ENCODE measurements around the gene ACP1.

The ACP1 gene

DNA sequence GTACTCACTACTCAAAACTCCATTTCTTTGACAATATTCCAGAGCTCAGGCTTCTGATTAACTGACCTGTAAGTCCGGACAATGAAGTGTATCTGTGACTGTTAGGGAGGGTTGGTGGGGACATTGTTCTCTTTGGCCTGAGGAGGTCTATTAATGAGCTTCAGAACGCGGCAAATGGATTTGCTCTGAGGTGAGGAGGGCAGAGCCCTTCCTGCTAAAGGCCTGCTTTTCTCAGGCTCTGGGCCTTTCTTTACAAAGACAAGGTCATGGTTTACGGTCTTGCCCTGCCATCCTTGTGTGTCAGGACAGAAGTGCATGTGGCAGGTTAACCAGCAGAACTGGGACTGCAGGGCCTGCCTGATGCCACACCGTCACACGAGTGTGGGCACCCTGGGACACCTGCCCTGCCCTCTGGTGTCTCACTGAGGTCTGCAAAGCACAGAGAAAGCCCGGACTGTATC, 15.9 kb downstream of the ACP1 start:
- no peak for DNase-seq (ENCODE audit: low spot score)

DNA sequence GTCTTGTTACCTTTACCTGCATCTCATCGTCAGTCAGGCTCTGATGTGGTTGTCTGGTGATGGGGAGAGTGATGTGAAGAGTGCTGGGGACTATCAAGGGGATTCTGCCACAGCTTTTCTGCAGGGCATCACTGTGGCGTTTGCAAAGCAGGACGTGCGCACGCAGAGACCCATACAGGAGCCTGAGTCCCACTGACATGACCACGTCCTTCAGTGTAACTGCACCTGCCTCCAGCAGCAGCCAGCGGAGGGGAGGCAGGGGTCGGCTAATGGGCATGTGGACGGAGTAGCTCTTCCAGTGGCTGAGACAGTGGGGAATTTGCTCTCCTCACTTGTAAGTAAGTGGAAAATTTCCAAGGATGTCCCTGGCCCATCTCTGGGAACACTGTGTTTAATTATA, 16.6 kb downstream of the ACP1 start:
- DNase-seq (ENCODE audit: low spot score), result no peak

DNA sequence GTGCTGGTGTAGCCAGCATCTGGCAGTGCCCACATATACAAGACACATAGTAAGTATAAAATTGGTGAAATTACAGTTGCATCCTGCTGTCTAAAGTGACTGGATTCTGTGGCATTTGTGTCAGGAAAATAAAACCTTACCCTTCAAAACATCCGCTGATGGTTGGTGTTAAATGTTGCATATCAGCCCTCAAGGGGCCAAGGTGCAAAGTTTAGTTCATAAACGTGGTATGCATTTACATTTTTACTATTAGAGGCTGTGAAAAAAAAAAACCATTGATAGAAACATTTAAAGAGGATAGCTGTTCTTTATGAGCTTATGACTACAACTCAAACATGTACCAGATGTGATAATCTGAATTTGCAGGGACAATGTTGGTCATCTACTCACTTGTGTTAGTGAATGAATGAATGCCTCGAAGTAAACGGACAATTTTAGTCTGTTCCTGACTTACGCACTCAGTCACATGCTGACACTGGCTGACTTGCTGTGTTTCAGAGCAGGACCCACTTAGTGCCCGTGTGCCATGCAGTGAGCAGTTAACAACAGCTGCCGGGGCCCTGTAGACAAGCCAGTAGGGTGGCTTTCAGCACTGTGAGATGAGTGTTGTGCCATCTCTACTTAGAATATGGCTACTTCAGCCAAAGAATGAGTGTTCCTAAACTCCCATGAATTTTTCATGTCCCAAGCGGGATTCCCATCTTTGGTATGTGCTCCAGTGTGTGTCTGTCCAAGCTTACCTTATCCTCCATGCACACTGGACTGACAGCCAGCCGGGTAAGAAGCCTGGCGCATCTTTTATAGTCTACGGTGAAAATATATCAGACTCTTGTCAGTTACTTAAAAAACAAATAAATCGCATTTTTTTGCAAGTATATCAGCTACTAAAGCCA, 17.9 kb downstream of the ACP1 start:
- DNase-seq (ENCODE audit: low spot score), result no peak

DNA sequence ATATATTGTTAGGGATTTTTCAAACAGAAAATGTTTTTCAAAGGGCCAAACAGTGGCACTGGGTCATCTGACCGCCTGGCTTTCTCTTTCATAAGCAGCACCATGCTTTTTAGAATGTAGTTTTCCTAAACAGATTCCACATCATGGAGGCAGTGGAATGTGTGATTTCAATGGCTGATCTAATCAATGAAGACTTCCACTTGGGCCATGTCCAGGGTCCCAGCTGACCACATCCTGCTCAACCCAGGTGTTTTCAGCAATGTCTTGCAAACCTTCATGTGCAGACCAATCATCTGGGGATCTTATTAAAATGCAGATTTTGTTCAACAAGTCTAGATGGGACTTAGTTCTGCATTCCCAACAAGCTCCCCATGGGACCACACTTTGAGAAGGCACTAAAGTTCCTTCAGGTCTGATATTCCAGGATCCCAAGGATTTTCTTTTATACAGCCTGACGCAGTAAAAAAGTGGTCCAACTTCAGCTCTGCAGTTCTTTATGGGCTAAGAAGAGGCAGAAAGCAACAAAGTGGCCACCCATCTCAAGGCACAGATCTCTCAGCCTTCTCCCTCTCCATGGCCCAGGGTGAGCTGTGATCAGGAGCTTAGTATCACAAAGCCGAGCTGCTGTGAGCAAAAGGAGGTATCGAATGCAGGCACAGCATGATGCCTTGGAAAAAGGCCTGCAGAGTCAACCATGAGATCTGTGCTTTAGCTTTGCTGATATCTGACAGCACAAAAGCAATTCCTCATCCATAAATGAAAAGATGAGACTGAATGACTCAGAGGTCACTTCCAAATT, 19.4 kb downstream of the ACP1 start:
- DNase-seq (ENCODE audit: low spot score), result no peak

DNA sequence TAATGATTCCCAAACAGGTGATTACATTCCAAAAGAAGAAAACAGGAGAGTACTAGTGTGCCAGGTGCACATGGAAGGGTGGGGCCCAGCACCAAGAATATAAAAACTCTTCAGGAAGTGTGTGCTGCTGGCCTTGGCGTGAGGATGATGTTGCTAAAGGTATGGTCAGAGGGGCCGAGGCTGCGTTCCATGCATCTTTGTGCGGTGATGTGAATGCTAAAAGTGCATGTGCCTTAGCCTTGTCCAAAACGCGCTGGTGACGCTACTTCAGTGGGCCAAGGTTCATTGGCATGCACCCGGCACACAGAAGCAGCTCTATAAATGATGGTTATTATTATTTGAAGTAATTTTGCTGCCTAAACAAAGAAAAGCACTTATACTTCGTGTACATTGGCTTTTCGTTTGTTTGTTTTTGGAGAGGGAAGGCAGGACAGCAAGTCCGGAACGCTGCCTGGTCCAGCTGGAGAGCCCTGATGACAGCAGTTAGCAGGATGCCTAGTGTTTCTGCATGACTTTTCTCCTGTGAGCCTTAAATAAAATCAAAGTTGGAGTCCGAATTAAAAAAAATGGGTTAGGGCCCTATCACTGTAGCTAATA, 20.2 kb downstream of the ACP1 start:
- DNase-seq (ENCODE audit: low spot score), result no peak

DNA sequence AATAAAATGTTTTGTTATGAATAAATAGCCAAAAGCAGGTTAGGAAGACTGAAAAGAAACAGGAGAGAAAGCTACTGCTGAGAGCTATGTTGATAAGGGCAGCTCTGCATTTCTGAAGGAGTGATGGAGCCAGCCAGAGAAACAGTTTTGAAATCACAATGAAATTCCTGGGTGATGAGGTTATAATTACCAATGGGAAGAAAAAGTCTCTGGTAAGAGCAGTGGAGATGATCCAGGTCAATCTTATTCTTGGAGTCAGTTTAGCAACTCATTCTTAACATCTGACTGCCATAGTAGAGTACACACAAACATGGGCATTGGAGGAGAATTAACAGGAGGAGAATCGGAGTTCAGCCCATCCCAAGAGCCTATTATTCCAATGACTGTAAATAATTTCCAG, 20.8 kb downstream of the ACP1 start:
- DNase-seq (ENCODE audit: low spot score), result peak; percentile 66

DNA sequence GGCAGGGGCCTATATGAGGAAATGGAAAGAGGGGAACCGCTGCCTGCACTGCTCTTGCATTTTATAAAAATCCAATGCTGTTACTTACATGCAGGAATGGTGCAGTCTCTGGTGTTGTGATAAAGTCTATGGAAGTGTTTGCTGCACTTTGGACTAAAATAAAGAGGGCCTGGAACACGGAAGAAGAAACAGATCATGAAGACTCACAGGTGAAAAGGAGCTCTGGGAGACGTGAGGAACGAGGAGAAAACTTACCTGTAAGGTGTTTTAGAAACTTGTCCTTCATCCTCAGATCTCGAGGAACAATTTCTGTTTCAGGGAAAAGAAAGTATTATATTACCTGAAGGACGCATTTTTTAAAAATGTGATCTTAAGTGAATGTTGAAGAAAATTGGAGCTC, 21.3 kb downstream of the ACP1 start:
- DNase-seq (ENCODE audit: low spot score), result no peak

DNA sequence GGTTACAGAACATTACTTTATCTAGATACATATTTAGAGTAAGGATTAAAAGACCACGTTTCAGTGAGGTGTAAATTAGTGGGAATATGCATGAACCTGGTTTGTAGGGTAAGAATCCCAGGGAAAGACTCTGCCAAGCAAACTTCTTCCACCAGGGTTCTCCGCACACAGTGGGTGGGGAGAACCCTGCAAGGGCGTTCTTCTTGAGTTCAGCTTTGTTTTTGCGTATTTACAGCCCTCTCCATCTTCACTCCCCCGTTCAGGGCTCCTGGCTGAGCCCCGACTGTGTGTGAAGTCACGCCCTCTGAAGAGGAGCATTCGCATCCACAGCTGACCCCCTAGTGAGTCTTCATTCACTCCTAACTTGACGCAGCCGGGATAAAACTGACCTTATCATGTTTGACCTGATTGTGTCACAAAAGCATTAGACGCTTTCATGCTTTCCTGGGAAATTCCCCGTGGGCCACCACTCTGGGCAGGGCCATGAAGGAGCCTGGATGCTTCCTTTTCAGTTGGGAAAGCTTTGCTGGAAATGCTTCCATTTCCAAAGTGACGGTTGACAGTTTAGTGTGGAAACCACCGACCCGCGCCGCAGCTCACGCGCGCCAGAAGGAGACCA, 22.1 kb downstream of the ACP1 start:
- DNase-seq (ENCODE audit: low spot score), result no peak

DNA sequence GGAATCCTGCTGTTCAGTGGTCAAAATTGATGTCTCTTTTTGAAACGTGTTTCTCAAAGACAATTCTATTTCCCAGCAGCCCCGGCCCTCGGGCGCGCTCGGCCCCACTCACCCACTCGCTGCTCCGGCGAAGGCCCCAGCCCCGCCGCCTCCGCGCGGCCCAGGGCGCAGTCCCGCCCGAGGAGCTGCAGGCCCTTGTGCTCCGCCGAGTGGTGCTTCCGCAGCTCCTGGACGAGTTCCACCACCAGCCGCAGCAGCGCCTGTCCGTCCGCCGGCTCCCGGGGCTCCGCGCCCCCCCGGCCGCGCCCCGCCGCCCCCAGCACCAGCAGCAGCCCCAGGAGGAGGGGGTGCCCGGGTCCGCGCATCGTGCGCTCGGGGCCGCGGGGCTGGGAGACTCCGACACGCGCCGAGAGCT, 22.7 kb downstream of the ACP1 start:
- no peak for DNase-seq (ENCODE audit: low spot score)

DNA sequence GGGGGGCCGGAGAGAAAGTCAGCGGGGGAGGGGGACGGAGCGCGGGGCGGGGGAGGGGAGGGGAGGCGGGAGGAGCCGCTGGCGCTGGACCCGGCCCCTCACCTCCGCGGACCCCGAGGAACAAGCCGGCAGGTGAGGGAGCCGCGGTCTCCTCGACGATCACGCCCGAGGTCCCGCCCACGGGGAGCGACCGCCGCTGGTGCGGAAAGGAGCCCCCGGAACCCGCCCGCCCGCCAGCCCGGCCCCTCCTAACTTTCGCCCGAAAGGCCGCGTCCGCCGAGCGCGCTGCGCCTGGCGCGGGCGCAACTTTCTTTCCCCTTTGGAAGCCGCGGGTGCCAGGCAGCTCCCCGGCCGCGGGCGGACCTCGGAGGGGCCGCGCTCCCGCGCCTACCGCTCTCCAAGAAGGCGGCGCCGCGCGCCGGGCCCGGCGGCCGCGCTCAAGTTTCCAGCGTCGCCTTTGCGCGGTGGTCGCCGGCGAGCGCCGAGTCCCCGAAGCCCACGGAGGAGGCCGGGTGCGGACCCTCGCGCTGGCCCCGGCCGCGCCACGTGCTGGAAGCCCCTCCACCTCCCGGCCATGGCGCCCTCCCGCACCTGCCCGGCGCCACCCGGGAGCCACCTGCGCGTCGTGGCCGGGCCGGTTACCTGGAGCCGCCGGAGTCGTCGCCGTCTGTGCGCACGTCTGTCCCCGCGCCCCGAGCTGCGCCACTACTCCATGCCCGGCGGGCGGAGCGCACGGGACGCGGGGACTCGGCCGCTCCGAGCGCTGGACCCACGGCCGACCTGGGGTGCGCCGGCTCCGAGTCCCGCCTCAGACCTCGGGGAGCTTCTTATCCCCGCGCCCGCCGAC, 23.4 kb downstream of the ACP1 start, which contains the start of gene ALKAL2:
TSS of gene ALKAL2 (minus strand) at position 181 of the 847 bp plus-strand sequence. CDS start 256 bp downstream, outside the sequence.
- no peak for DNase-seq (ENCODE audit: low spot score)

DNA sequence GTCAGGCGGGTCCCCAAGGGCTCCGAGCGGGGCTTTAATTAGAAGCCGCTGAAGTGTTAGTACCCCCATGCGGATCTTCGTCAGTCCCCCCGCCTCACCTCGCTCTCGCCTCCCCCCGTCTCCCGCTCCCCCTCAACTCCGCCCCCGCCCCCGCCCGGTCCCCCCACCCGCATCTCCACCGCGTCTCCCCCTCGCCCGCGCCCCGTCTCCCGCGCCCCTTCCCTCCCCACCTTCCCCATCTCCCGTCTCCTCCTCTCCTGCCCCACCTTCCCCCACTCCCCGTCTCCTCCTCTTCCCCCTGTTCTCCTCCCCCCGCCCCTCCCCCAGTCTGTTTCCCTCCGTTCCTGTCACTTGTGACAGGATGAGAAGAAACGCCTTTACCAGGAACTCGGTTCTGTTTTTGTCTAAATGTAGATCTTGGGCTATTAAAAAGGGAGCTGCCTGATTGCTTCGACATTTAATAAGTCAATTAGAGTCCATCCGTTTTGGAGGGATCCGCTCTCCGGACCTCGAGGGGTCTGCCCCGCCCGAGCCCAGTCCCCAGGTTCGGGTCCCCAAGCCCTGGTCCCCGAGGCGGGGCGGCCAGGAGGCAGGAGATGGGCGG, 24.1 kb downstream of the ACP1 start:
- no peak for DNase-seq (ENCODE audit: low spot score)

DNA sequence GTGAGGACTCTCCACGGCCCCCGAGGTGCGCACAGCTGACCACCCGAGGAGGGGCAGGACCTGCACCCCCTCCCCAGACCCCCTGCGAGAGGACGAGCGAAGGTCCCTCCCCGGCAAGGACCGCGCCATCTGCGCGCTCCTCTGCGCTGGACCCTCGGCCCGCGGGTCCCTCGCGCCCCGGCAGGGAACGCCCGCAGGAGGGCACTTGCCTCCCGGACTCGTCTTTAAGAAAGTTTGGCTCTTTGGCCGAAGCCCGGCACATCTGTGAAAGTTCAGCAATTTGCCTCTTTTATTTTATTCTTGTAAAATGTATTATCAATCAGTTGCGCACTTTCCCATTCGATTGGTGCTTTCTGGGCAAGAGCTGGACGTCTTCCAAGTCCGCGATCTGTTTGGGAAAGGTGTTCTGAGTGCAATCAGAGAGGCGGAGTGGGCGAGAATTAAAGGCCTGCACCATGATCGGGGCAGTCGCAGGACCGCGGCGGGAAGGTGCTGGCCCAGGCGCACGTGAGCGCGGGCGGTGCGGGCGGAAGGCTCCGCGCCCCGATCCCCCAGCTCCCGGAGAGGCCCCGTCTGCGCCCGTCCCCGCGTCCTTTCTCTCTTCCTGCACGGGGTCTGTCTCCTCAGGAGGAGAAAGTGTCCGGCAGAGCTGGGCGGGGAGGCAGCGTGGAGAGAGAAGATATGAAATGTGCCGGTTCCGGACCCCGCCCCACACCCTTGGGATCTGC, 24.8 kb downstream of the ACP1 start:
- no peak for DNase-seq (ENCODE audit: low spot score)

DNA sequence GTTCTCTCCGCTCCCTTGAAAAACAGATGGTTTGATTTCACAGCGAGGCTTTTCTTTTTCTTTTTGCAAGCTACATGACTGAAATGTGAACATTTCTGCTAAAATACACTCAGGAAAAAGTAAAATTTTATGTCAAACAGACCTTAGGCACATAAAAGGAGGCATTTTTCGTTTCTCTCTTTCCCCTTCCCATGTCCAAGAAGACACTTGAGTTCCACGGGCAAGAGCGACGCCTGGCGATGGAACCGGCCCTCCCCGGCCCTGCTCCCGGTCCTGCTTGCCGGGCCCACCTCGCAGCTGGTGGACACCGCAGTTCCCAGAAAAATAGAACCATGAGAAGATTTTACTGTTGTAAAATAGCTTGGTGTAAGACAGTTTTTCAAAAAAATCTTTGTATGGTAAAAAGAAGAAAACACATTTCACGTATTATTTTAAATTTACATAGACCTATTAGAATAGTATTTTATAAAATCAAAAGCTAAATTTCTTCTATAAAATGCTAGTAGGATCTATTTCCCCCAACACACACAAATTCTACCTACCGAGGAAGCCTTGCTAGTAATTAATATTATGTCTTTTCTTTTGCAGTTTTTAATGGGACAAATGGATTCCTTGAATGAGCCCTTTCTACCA, 25.5 kb downstream of the ACP1 start:
- peak; percentile 75 for DNase-seq (ENCODE audit: low spot score)

DNA sequence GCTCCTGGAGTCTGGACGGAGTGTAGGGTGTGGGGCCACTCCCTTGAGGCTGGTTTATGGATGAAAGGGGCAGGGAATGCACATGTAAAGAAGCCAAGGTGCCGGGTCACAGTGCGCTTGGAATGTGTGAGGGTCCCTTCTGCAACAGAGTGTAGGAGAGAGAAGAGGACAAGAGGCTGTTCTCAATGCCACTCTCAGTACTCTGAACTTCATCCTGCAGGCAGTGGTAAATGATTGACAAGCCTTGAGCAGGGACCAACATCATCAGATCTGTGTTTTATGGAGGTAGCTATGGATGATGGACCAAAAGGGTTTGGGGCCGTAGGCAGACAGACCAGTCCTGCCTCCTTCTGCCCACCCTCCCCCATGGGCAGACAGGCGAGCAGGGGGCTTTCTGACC, 30.3 kb downstream of the ACP1 start:
- no peak for DNase-seq (ENCODE audit: low spot score)

DNA sequence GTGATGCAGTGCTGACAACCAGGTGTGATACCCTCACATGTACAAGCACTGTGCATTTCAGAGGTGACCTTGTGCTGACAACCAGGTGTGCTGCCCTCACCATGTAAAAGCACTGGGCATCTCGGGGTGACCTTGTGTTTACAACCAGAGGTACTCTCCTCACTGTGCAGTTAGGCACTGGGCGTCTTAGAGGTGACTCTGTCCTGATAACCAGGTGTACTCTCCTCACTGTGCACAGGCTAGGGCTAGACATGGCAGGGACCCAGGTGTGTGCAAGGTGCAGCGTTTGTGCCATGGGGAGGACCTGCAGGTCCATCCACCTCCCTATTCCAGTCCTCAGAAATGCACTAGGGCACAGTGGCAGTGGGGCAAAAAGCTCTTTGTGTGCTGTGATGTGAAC, 31.6 kb downstream of the ACP1 start:
- no peak for DNase-seq (ENCODE audit: low spot score)

DNA sequence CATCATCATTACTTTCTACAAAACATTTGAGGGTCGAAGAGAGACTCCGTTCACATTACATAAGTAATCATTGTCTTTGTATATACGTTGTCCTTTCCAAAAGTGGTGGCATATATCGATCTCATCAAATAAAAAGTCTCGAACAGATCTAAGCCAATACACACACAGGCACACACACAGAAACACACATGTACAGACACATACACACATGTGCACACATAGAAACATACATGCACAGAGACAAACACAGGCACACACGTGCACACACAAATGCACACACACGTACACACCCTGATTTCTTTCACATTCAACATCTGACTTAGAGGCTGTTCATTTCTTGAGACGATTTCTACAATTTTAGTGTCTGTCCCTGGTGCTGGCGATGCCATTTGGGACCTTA, 40.6 kb downstream of the ACP1 start:
- DNase-seq (ENCODE audit: low spot score), result no peak

DNA sequence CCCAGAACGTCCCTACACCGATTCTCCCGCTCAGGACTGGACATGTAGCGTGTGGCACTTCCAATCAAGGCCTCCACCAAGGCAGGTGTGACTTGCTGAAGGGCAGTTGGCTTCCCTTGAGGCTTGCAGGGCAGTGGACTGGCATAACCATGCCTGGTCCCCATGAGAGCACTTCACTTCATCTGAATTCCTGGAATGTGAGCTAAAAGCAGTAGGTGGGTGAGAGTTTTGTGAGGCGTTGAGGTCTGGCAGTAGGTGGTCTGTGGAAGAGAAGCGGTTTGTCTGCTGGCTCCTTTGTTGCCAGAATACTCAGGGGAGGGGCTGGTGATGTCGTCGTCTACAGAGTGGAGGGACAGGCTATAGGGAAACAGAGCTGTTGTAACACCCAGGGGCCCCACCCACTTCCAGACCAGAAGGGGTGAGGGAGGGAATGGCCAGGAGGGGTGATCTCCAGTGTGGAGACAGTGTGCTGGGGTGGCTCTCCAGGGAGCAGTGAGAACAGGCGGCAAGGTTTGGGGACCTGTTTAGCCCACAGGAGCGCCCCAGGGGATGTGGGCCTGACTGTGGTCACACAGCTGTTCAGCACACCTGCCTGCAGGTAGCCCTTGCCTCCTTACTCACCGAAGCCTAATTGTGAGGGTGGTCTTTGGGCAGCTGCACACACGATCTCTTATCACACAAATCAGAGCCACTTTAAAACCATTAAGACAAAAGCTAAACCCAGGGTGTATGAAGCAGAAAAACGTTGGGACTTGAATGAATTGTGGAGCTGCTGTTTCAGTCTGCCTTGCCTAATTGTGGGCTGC, 44.6 kb downstream of the ACP1 start:
- DNase-seq (ENCODE audit: low spot score), result no peak

DNA sequence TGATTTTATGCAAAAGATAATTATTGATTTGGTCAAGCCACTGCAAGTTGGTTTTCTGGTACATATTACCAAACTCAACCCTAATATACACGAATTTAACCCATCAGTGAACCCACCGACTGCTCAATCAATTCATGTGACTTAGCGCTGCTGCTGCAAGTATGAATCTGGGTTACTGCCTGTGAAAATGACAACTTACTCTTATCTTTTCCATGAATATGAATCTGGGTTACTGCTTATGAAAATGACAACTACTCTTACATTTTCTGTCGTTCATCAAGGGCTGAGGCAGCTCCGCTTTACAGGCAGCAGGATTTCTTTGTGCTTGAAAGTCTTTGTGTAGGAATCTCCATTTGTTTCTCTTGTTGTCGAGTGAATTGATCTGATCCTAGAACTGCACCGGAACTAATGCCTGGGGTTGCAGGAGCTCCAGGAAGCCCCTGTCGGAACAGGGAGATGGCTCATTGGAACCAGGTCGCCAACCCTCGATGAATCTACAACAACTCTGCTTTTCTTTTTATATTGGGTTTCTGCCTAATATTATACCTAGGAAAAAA, 45.3 kb downstream of the ACP1 start:
- no peak for DNase-seq (ENCODE audit: low spot score)

Data from hepatic stellate cell (primary cell).